Smooth muscle cell of the brain vasculature (primary cell): ENCODE results near the gene TUBA8.
A peak's percentile ranks its signal among the peaks of the same experiment; 100 is the strongest.
"Not testable (repeated sequence)": the region's sequence is repeated elsewhere in the genome, so short reads cannot be mapped to it uniquely, and the experiment has no call there.

Source experiments
- DNase-seq: peaks from one replicate; pipeline ENCODE4 v3.0.0-alpha.2; 2012; ENCODE audit warnings: low read depth, low spot score

The TUBA8 gene

GRCh38 chr22:18130018-18130417 is 19.4 kb downstream of the TUBA8 start:
- DNase-seq = no peak

DNA sequence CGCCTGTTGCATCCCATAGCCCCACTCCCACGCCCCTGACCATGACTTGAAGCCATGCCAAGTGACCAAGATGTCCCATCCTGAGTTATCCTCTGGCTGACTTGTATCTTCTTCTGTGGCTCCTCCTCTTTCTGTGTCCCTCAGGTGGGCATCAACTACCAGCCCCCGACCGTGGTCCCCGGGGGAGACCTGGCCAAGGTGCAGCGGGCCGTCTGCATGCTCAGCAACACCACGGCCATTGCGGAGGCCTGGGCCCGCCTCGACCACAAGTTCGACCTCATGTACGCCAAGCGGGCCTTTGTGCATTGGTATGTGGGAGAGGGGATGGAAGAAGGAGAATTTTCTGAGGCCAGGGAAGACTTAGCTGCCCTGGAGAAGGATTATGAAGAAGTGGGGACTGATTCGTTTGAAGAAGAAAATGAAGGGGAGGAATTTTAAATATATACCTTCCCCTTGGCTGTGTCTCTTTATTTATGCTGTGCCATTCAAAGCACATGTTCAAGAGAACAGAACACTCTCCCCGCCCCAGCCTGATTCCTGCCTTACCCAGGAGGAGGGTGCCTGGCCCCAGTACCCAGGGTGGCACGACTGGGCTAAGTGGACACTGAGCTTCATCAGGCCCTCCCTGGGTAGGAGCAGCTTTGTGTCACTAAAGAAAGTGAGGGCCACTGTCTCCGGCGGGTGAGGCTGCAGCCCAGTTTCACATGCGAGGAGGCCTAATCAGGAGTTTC is 20.3 kb downstream of the TUBA8 start:
- no peak for DNase-seq

- no peak for DNase-seq
Observed at GRCh38 chr22:18133452-18133851, 22.8 kb downstream of the TUBA8 start.

- no peak for DNase-seq
Observed at GRCh38 chr22:18136563-18137320, 26.1 kb downstream of the TUBA8 start.

- not testable (repeated sequence) for DNase-seq
Observed at GRCh38 chr22:18141004-18141403, 30.4 kb downstream of the TUBA8 start.

GRCh38 chr22:18144105-18144504 is 33.5 kb downstream of the TUBA8 start:
- DNase-seq = no peak

DNA sequence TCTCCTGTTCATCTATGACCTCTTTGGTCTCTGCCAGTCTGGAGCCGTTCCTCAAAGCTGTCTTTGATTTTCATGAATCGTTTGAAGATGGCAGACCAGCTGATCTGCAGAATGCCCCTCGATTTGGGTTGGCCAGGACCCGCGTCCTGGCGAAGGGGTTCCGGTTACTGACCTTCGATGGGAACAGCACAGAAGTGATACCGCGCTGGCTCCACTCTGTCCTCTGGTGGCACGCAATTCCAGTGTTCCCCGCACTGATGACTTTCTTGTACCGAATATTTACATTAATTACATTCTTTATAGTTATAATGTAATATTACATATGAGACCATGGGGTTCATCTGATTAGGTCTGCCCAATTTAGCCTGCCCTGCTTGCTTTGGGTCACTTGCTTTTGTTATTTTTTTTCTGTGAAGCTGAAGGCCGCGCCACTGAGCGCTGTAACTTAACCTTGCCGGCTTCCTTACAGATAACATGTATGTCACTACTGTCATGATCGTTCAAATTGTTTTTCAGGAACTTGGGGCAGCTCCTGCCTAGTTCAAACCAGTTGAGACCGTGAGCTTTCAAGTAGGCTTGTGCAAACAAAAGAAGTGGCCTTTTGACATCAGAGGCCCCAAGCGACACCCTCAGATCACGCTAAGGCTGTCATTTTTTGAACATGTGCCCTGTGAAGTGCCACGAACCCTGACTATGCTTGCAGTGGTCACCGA is 35.2 kb downstream of the TUBA8 start:
- DNase-seq = no peak

DNA sequence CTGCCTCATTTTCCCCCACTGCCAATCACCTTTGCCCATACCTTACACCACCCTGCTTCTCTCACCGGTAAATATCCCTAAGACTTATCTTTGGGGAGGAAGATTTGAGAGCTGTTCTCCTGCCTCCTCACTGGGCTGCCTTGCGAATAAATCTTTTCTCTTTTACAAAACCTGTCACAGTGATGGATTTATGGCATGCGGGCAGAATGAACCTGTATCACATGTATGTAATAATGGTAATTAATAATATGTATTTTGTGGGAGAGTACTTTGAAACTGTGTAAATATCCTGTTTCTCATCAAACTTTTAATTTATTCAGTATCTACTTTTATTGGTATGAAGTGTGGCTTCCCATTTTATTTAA is 35.8 kb downstream of the TUBA8 start:
- DNase-seq = no peak

GRCh38 chr22:18147791-18148190 is 37.2 kb downstream of the TUBA8 start:
- no peak for DNase-seq

- DNase-seq = no peak
Observed at GRCh38 chr22:18148293-18148965, 37.8 kb downstream of the TUBA8 start.

DNA sequence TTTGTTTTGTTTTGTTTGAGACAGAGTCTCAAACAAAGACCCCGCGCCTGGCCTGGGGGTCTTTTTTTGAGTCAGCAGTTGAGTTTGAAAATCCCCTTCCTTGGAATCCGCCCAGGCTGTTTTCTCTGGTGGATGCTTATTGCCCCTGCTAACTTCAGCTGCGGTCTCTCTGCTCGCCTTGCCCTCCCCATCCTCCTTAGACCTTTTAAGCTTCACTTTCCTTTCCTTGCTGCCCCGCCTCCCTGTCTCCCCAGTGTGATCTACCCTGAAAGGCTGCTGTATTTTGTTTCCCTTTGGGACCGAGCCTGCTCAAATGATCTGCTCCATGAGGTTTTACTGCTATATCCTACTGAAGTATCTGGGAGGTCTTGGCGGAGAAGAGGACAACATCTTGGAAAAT is 41.9 kb downstream of the TUBA8 start:
- DNase-seq = no peak

- no peak for DNase-seq
Observed at GRCh38 chr22:18154821-18155390, 44.3 kb downstream of the TUBA8 start.

DNA sequence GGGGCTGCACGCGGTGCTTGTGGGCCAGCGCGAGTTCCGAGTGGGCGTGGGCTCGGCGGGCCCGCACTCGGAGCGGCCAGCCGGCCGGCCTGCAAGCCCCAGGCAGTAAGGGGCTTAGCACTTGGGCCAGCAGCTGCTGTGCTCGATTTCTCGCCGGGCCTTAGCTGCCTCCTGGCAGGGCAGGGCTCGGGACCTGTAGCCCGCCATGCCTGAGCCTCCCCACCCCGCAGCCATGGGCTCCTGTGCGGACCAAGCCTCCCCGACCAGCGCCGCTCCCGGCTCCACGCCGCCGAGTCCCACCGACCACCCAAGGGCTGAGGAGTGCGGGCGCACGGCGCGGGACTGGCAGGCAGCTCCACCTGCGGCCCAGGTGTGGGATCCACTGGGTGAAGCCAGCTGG is 44.9 kb downstream of the TUBA8 start:
- DNase-seq = not testable (repeated sequence)

DNA sequence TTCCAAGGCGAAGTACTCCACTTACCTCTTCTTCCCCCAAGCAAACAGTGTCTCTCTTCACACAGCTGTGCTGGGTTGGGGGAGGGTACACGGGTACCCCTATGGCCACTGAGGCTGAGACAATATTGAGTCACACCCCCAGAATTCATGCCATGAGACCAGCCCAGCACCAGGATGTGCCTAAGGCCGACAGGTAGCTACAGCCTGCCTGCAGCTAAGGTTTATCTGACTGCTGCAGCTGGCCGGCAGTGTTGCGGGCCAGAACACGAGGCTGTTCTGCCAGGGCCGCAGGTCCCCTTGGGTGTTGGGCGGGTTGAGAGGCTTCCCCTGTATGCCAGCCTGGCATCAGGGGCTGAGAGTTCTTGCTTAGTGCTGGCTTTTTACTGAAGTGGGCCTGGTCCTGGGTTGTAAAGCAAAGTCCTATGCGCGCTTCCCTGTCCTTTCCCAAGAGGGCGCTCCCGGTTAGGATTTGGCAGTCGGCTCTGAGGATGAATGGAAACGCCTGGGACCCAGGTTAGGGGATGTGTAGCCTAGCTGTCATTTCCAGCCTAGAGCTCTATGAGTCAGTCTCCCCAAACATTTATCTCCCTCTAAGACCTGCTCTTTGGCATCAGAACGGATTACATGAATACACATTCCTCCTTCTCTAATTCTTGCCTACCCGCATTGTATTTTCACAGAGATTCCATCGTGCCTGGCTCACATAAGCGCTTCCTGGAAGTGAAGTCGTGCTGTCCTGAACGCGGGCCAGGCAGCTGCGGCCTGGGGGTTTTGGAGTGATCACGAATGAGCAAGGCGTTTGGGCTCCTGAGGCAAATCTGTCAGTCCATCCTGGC is 46.5 kb downstream of the TUBA8 start:
- peak; percentile 72 for DNase-seq

DNA sequence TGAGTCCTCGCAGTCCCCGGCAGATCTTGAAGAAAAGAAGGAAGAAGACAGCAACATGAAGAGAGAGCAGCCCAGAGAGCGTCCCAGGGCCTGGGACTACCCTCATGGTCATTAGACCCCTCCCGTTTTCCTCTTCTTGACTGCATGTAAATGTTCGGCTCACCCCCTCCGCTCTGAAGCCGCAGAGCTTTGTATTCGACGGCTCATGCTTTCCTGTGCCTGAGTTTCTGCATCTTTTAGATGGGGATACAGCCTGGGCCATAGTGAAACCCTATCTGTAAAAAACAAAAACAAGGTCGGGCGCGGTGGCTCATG is 47.1 kb downstream of the TUBA8 start:
- no peak for DNase-seq

- not testable (repeated sequence) for DNase-seq
Observed at GRCh38 chr22:18160641-18161040, 50.0 kb downstream of the TUBA8 start.

- DNase-seq = not testable (repeated sequence)
Observed at GRCh38 chr22:18163843-18164242, 53.2 kb downstream of the TUBA8 start.

GRCh38 chr22:18164584-18164983 is 54.0 kb downstream of the TUBA8 start:
- DNase-seq = not testable (repeated sequence)

DNA sequence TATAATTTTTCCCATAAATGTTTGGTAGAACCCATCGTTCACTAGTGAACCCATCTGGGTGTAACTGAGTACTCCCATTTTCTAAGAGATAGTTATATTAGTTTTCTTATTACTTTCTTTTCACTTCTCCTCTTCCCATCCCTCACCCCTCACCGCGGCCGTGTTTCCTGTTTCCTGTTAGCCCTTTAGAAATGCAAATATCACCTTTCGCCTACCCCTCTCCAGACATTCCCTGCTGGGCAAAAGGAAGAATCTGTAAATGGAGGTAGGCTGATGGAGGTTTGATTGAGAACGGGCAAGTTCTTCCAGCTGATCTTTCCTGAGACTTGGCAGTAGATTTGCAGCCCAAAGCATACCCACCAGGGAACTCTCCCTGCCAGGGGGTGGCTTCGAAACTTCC is 54.7 kb downstream of the TUBA8 start:
- DNase-seq = not testable (repeated sequence)

DNA sequence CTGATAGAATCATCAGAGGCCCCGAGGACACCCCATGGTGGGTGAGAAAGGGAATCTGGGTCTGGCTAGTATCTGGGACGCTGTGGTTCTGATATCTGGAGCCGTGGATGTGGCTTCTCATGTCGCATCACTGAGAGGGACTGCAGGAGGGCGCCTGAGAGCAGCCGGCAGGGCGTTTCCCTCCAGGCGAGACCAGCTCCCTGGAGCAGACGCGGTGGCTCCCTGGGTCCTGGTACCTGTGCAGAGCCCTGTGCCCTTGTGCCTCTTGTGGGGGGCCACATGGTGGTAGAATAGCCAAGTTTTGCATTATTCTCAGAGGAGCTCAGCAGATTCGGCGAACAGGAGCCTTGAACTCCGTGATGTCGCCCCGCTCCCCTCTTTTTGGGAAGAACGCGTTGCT is 59.7 kb downstream of the TUBA8 start:
- not testable (repeated sequence) for DNase-seq

DNA sequence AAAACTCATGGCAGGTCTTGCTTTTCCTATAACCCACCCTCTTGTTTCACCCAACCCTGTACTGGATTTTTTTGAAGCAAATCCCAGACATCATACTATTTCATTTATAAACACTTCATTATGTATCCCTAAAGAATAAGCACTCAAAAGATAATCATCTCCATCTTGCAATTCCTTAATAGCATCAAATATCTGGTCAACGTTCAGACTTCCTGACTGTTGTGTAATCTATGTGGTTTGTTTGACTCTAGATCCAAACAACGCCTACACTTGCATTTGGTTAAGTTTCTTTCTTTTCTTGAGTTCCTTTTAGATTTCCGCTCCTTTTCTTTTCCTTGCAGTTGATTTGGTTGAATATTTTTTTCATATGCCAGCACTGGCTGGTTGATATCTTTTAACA is 61.6 kb downstream of the TUBA8 start:
- DNase-seq = not testable (repeated sequence)
